ENCODE results near the gene IGSF3.
"Not testable (repeated sequence)": the region's sequence is repeated elsewhere in the genome, so short reads cannot be mapped to it uniquely, and the experiment has no call there.

DNA sequence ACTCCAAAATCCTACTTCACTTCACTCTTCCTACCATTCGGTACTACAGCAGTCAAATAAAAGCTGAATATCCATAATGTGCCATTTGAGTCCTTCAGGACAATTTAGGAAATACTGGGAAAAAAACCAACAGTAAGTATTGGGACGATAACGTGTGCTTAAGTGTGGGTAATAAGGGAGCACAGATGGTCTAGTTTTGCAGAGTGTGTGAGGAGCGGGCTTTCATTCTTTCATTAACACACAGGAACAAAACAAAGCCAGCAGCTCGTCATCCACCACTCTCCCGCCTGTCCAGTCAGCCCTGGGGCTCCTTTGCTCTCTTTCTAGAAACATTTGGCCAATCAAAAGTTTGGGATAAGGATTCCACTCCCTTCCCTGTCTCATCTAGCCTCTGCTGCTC lies 63.1 kb downstream of the IGSF3 start:
- TF ChIP-seq CTCF (conservative IDR thresholded peaks at IDR 0.05); EZH2 (IDR thresholded peaks at IDR 0.05; ENCODE audit: low read depth): not testable (repeated sequence)
